ENCODE measurements around the gene TMTC1. TPM values are rescaled to one million over a fixed set of nuclear protein-coding genes. Genes with fewer than 3 reads are reported as not detected.

The TMTC1 gene
- total and polyA plus RNA-seq, 2 donors, result 5.4 to 9.3 TPM

GRCh38 chr12:29574500-29574899, 209.2 kb downstream of the TMTC1 start:
- Histone ChIP-seq H3K4me1 (ENCODE audit: control insufficient read depth in 2 of 2, insufficient read depth in 2 of 2, low read length in 2 of 2) (no peaks in the 10 kb centered on the region), H3K4me3 (ENCODE audit: low read length in 2 of 2) (no peak overlapping the region), H3K36me3 (ENCODE audit: control insufficient read depth in 2 of 2, insufficient read depth in 2 of 2, low read length in 1 of 2) (no peaks in the 10 kb centered on the region), H3K9me3 (ENCODE audit: control insufficient read depth in 2 of 2, insufficient read depth in 1 of 2, low read length in 1 of 2) (no peaks in the 10 kb centered on the region), H3K27me3 (ENCODE audit: control insufficient read depth in 2 of 2, insufficient read depth in 1 of 2, low read length in 1 of 2) (no peaks in the 10 kb centered on the region), H3K27ac (ENCODE audit: low read depth in 1 of 2, low read length in 1 of 2) (no peak overlapping the region)
- 90% methylated on average over 4 of the region's 4 CpGs for WGBS
- no peak for DNase-seq (ENCODE audit: low read depth in 6 of 9, low spot score in 9 of 9)

- WGBS, result 72% methylated on average over 4 of the region's 4 CpGs
- no peaks in the 10 kb centered on the region for H3K36me3 ChIP-seq (ENCODE audit: control insufficient read depth in 2 of 2, insufficient read depth in 2 of 2, low read length in 1 of 2)
- H3K9me3 ChIP-seq (ENCODE audit: control insufficient read depth in 2 of 2, insufficient read depth in 1 of 2, low read length in 1 of 2), result no peaks in the 10 kb centered on the region
- H3K27ac ChIP-seq (ENCODE audit: low read depth in 1 of 2, low read length in 1 of 2), result no peak overlapping the region
- H3K4me3 ChIP-seq (ENCODE audit: low read length in 2 of 2), result no peak overlapping the region
- DNase-seq (ENCODE audit: low read depth in 6 of 9, low spot score in 9 of 9), result no peak
- no peaks in the 10 kb centered on the region for H3K4me1 ChIP-seq (ENCODE audit: control insufficient read depth in 2 of 2, insufficient read depth in 2 of 2, low read length in 2 of 2)
- no peaks in the 10 kb centered on the region for H3K27me3 ChIP-seq (ENCODE audit: control insufficient read depth in 2 of 2, insufficient read depth in 1 of 2, low read length in 1 of 2)
Measured at GRCh38 chr12:29572938-29573337, 210.8 kb downstream of the TMTC1 start.

- Histone ChIP-seq H3K4me3 (ENCODE audit: low read length in 2 of 2) (no peak overlapping the region), H3K9me3 (ENCODE audit: control insufficient read depth in 2 of 2, insufficient read depth in 1 of 2, low read length in 1 of 2) (no peaks in the 10 kb centered on the region), H3K36me3 (ENCODE audit: control insufficient read depth in 2 of 2, insufficient read depth in 2 of 2, low read length in 1 of 2) (no peaks in the 10 kb centered on the region), H3K27ac (ENCODE audit: low read depth in 1 of 2, low read length in 1 of 2) (no peak overlapping the region), H3K27me3 (ENCODE audit: control insufficient read depth in 2 of 2, insufficient read depth in 1 of 2, low read length in 1 of 2) (no peaks in the 10 kb centered on the region), H3K4me1 (ENCODE audit: control insufficient read depth in 2 of 2, insufficient read depth in 2 of 2, low read length in 2 of 2) (no peaks in the 10 kb centered on the region)
- no peak for DNase-seq (ENCODE audit: low read depth in 6 of 9, low spot score in 9 of 9)
- WGBS, result 93% methylated on average over 4 of the region's 4 CpGs
Measured at GRCh38 chr12:29572464-29572863, 211.3 kb downstream of the TMTC1 start.

GRCh38 chr12:29569132-29569757, 214.5 kb downstream of the TMTC1 start:
- DNase-seq (ENCODE audit: low read depth in 6 of 9, low spot score in 9 of 9), result no peak
- H3K4me3 ChIP-seq (ENCODE audit: low read length in 2 of 2), result no peak overlapping the region
- H3K4me1 ChIP-seq (ENCODE audit: control insufficient read depth in 2 of 2, insufficient read depth in 2 of 2, low read length in 2 of 2), result no peaks in the 10 kb centered on the region
- no peaks in the 10 kb centered on the region for H3K27me3 ChIP-seq (ENCODE audit: control insufficient read depth in 2 of 2, insufficient read depth in 1 of 2, low read length in 1 of 2)
- H3K27ac ChIP-seq (ENCODE audit: low read depth in 1 of 2, low read length in 1 of 2), result no peak overlapping the region
- WGBS, result 89% methylated on average over 2 of the region's 2 CpGs
- H3K9me3 ChIP-seq (ENCODE audit: control insufficient read depth in 2 of 2, insufficient read depth in 1 of 2, low read length in 1 of 2), result no peaks in the 10 kb centered on the region
- H3K36me3 ChIP-seq (ENCODE audit: control insufficient read depth in 2 of 2, insufficient read depth in 2 of 2, low read length in 1 of 2), result no peaks in the 10 kb centered on the region

- DNase-seq (ENCODE audit: low read depth in 6 of 9, low spot score in 9 of 9), result no peak
- H3K4me3 ChIP-seq (ENCODE audit: low read length in 2 of 2), result no peak overlapping the region
- no peaks in the 10 kb centered on the region for H3K27me3 ChIP-seq (ENCODE audit: control insufficient read depth in 2 of 2, insufficient read depth in 1 of 2, low read length in 1 of 2)
- 82% methylated on average over 6 of the region's 6 CpGs for WGBS
- no peak overlapping the region for H3K27ac ChIP-seq (ENCODE audit: low read depth in 1 of 2, low read length in 1 of 2)
- no peaks in the 10 kb centered on the region for H3K9me3 ChIP-seq (ENCODE audit: control insufficient read depth in 2 of 2, insufficient read depth in 1 of 2, low read length in 1 of 2)
- H3K4me1 ChIP-seq (ENCODE audit: control insufficient read depth in 2 of 2, insufficient read depth in 2 of 2, low read length in 2 of 2), result no peaks in the 10 kb centered on the region
- no peaks in the 10 kb centered on the region for H3K36me3 ChIP-seq (ENCODE audit: control insufficient read depth in 2 of 2, insufficient read depth in 2 of 2, low read length in 1 of 2)
Measured at GRCh38 chr12:29566441-29566840, 217.3 kb downstream of the TMTC1 start.

GRCh38 chr12:29565727-29566126, 218.0 kb downstream of the TMTC1 start:
- H3K27me3 ChIP-seq (ENCODE audit: control insufficient read depth in 2 of 2, insufficient read depth in 1 of 2, low read length in 1 of 2), result no peaks in the 10 kb centered on the region
- 97% methylated on average over 5 of the region's 5 CpGs for WGBS
- no peak overlapping the region for H3K27ac ChIP-seq (ENCODE audit: low read depth in 1 of 2, low read length in 1 of 2)
- H3K9me3 ChIP-seq (ENCODE audit: control insufficient read depth in 2 of 2, insufficient read depth in 1 of 2, low read length in 1 of 2), result no peaks in the 10 kb centered on the region
- no peak for DNase-seq (ENCODE audit: low read depth in 6 of 9, low spot score in 9 of 9)
- H3K4me3 ChIP-seq (ENCODE audit: low read length in 2 of 2), result no peak overlapping the region
- no peaks in the 10 kb centered on the region for H3K36me3 ChIP-seq (ENCODE audit: control insufficient read depth in 2 of 2, insufficient read depth in 2 of 2, low read length in 1 of 2)
- no peaks in the 10 kb centered on the region for H3K4me1 ChIP-seq (ENCODE audit: control insufficient read depth in 2 of 2, insufficient read depth in 2 of 2, low read length in 2 of 2)

- no peaks in the 10 kb centered on the region for H3K27me3 ChIP-seq (ENCODE audit: control insufficient read depth in 2 of 2, insufficient read depth in 1 of 2, low read length in 1 of 2)
- H3K9me3 ChIP-seq (ENCODE audit: control insufficient read depth in 2 of 2, insufficient read depth in 1 of 2, low read length in 1 of 2), result no peaks in the 10 kb centered on the region
- WGBS, result 97% methylated on average over 3 of the region's 3 CpGs
- H3K4me1 ChIP-seq (ENCODE audit: control insufficient read depth in 2 of 2, insufficient read depth in 2 of 2, low read length in 2 of 2), result no peaks in the 10 kb centered on the region
- H3K36me3 ChIP-seq (ENCODE audit: control insufficient read depth in 2 of 2, insufficient read depth in 2 of 2, low read length in 1 of 2), result no peaks in the 10 kb centered on the region
- H3K4me3 ChIP-seq (ENCODE audit: low read length in 2 of 2), result no peak overlapping the region
- no peak for DNase-seq (ENCODE audit: low read depth in 6 of 9, low spot score in 9 of 9)
- H3K27ac ChIP-seq (ENCODE audit: low read depth in 1 of 2, low read length in 1 of 2), result no peak overlapping the region
Measured at GRCh38 chr12:29564925-29565324, 218.8 kb downstream of the TMTC1 start.

GRCh38 chr12:29563636-29564035, 220.1 kb downstream of the TMTC1 start:
- 42% methylated on average over 10 of the region's 10 CpGs for WGBS
- no peak overlapping the region for H3K4me3 ChIP-seq (ENCODE audit: low read length in 2 of 2)

GRCh38 chr12:29563071-29563470, 220.7 kb downstream of the TMTC1 start:
- no peaks in the 10 kb centered on the region for H3K4me1 ChIP-seq (ENCODE audit: control insufficient read depth in 2 of 2, insufficient read depth in 2 of 2, low read length in 2 of 2)
- H3K4me3 ChIP-seq (ENCODE audit: low read length in 2 of 2), result no peak overlapping the region
- DNase-seq (ENCODE audit: low read depth in 6 of 9, low spot score in 9 of 9), result no peak
- H3K27ac ChIP-seq (ENCODE audit: low read depth in 1 of 2, low read length in 1 of 2), result no peak overlapping the region
- WGBS, result 82% methylated on average over 1 of the region's 1 CpG
- H3K36me3 ChIP-seq (ENCODE audit: control insufficient read depth in 2 of 2, insufficient read depth in 2 of 2, low read length in 1 of 2), result no peaks in the 10 kb centered on the region
- no peaks in the 10 kb centered on the region for H3K27me3 ChIP-seq (ENCODE audit: control insufficient read depth in 2 of 2, insufficient read depth in 1 of 2, low read length in 1 of 2)
- H3K9me3 ChIP-seq (ENCODE audit: control insufficient read depth in 2 of 2, insufficient read depth in 1 of 2, low read length in 1 of 2), result no peaks in the 10 kb centered on the region

More at GRCh38 chr12:29563636-29564035, 220.1 kb downstream of the TMTC1 start:
- Histone ChIP-seq H3K4me1 (ENCODE audit: control insufficient read depth in 2 of 2, insufficient read depth in 2 of 2, low read length in 2 of 2) (no peaks in the 10 kb centered on the region), H3K9me3 (ENCODE audit: control insufficient read depth in 2 of 2, insufficient read depth in 1 of 2, low read length in 1 of 2) (no peaks in the 10 kb centered on the region), H3K27me3 (ENCODE audit: control insufficient read depth in 2 of 2, insufficient read depth in 1 of 2, low read length in 1 of 2) (no peaks in the 10 kb centered on the region), H3K27ac (ENCODE audit: low read depth in 1 of 2, low read length in 1 of 2) (no peak overlapping the region), H3K36me3 (ENCODE audit: control insufficient read depth in 2 of 2, insufficient read depth in 2 of 2, low read length in 1 of 2) (no peaks in the 10 kb centered on the region)
- DNase-seq (ENCODE audit: low read depth in 6 of 9, low spot score in 9 of 9), result no peak
